Measurements from ENCODE around the gene UNC119.

- TF ChIP-seq EZH2 (IDR thresholded peaks at IDR 0.05) (no peak), POLR2AphosphoS5 (IDR thresholded peaks at IDR 0.05; ENCODE audit: borderline replicate concordance, low read depth, low read length) (no peak), FOXP2 (optimal IDR thresholded peaks at IDR 0.05; ENCODE audit: control extremely low read depth, extremely low read length, insufficient read depth) (no peak)
These were observed 38.9 kb downstream of the UNC119 start for GRCh38 chr17:28513476-28513875.

Measured in SK-N-MC (cell line).